ENCODE measurements around the gene PDE4D.

DNA sequence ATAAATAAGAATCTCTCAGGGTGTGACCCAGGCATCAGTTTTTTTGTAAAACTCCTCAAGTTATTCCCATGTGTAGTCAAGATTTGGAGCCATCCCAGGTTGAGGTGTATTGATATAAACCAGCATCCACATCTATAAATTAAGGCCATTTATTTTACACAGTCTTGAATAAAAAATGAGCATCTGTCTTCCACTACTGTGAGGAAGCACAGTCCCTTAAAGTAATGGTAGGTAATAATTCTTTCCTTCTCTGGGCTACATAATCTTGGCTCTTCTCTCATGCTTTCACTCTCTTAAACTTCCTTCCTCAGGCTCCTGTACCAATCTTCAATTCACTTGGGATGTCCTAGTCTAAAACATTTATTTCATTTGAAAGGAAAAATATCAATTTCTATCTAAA lies 110.3 kb downstream of the PDE4D start:
- TF ChIP-seq, protein P1, sequence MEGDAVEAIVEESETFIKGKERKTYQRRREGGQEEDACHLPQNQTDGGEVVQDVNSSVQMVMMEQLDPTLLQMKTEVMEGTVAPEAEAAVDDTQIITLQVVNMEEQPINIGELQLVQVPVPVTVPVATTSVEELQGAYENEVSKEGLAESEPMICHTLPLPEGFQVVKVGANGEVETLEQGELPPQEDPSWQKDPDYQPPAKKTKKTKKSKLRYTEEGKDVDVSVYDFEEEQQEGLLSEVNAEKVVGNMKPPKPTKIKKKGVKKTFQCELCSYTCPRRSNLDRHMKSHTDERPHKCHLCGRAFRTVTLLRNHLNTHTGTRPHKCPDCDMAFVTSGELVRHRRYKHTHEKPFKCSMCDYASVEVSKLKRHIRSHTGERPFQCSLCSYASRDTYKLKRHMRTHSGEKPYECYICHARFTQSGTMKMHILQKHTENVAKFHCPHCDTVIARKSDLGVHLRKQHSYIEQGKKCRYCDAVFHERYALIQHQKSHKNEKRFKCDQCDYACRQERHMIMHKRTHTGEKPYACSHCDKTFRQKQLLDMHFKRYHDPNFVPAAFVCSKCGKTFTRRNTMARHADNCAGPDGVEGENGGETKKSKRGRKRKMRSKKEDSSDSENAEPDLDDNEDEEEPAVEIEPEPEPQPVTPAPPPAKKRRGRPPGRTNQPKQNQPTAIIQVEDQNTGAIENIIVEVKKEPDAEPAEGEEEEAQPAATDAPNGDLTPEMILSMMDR (conservative IDR thresholded peaks at IDR 0.05; ENCODE audit: low read depth, low read length), result no peak
- TF ChIP-seq EZH2 (IDR thresholded peaks at IDR 0.05; ENCODE audit: borderline replicate concordance, low read depth, low read length, poor library complexity, severe bottlenecking), result no peak
